Smooth muscle cell (in vitro differentiated cells): Measurements from ENCODE around the gene SCNN1G. TPM values are rescaled to one million over a fixed set of nuclear protein-coding genes. Genes with fewer than 3 reads are reported as not detected.

Source experiments
- DNase-seq: peaks from one replicate; lab custom pipeline; 2025; ENCODE audit not compliant: unreplicated experiment; lab: John Stamatoyannopoulos, UW
- H2AFZ ChIP-seq: fragments of 200-600 bp; sonication (generic); 2 replicates; pipeline ENCODE4 v1.6.0; 2016; ENCODE audit warnings: antibody characterized with exemption, low read depth, mild to moderate bottlenecking
- H3F3A ChIP-seq: fragments of 200-600 bp; sonication (generic); 2 replicates; pipeline ENCODE4 v1.6.0; 2017; ENCODE audit warnings: antibody characterized with exemption, low read depth
- H3K27ac ChIP-seq: fragments of 200-600 bp; sonication (generic); 2 replicates; pipeline ENCODE4 v1.5.1; 2016; ENCODE audit warnings: low read depth, mild to moderate bottlenecking
- H3K27me3 ChIP-seq: fragments of 200-600 bp; sonication (generic); 2 replicates; pipeline ENCODE4 v1.6.1; 2016; ENCODE audit warnings: low read depth, mild to moderate bottlenecking
- H3K36me3 ChIP-seq: fragments of 200-600 bp; sonication (generic); 2 replicates; pipeline ENCODE4 v1.5.1; 2016; ENCODE audit warnings: low read depth
- H3K4me1 ChIP-seq: fragments of 200-600 bp; sonication (generic); 2 replicates; pipeline ENCODE4 v1.5.1; 2016; ENCODE audit warnings: low read depth
- H3K4me2 ChIP-seq: fragments of 200-600 bp; sonication (generic); 2 replicates; pipeline ENCODE4 v1.6.0; 2016; ENCODE audit warnings: mild to moderate bottlenecking
- H3K4me3 ChIP-seq: fragments of 200-600 bp; sonication (generic); 2 replicates; pipeline ENCODE4 v1.5.1; 2016; ENCODE audit warnings: mild to moderate bottlenecking
- H3K79me2 ChIP-seq: fragments of 200-600 bp; sonication (generic); 2 replicates; pipeline ENCODE4 v1.6.0; 2016; ENCODE audit warnings: low read depth, mild to moderate bottlenecking
- H3K9ac ChIP-seq: fragments of 200-600 bp; sonication (generic); 2 replicates; pipeline ENCODE4 v1.6.0; 2016; ENCODE audit warnings: low read depth
- H3K9me3 ChIP-seq: fragments of 200-600 bp; sonication (generic); replicated peaks from 2 replicates; pipeline ENCODE4 v1.5.1; 2016; ENCODE audit warnings: low read depth
- H4K20me1 ChIP-seq: fragments of 200-600 bp; sonication (generic); 2 replicates; pipeline ENCODE4 v1.6.0; 2016; ENCODE audit warnings: low read depth
- WGBS: methylation state at CpG from one replicate; pipeline ENCODE4 v1.1.7; 2016; ENCODE audit warnings: low lambda C conversion rate; 5-methylcytosine and 5-hydroxymethylcytosine counted together
- polyA plus RNA-seq: library from polyadenylated mRNA; unstranded; fragments of >200 nt; fragmentation: Nextera tagmentation; extraction: Ambion mirVana; gene quantifications from 2 replicates; pipeline ENCODE4 v1.2.1, GENCODE V29; 2016
- total RNA-seq: library from RNA; depleted of rRNA; stranded (reverse); fragments of >200 nt; gene quantifications from 2 replicates; pipeline ENCODE4 v1.2.3, GENCODE V29; 2014
- TF ChIP-seq, protein P1 (sequence below): fragments of 200-600 bp; sonication (generic); IDR thresholded peaks from 2 replicates; pipeline ENCODE4 v1.5.1; 2017; ENCODE audit warnings: borderline replicate concordance, mild to moderate bottlenecking, antibody characterized with exemption; ENCODE audit not compliant: insufficient read depth, poor library complexity, severe bottlenecking

The SCNN1G gene
- total and polyA plus RNA-seq, 2 experiments from 2014 or later: not detected

DNA sequence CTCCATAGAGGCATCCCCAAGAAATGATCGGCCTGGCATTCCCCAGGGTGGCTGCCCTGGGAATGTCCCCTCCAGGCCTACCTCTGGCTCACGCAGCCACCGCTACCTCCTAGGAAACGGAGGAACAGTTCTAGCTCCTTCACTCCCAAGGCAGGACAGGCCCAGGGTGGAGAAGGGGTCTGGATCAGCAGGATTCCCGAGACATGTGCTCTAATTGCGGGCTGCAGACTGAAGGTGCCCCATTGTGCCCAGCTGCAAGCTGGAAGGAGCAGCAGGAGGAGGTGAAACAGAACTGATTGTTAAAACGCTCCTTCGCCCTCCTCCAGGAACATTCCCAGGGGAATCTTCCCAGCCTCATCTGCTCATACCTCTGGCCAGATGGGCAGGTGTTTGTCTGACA, 40.8 kb downstream of the SCNN1G start:
- Histone ChIP-seq H3K9ac (no peak overlapping the region), H3F3A (no peaks in the 10 kb centered on the region), H3K4me2 (no peak overlapping the region), H3K9me3 (no peaks in the 10 kb centered on the region), H3K27ac (no peak overlapping the region), H2AFZ (no peak overlapping the region), H3K4me1 (no peaks in the 10 kb centered on the region), H3K36me3 (no peaks in the 10 kb centered on the region), H4K20me1 (no peaks in the 10 kb centered on the region), H3K79me2 (no peaks in the 10 kb centered on the region), H3K27me3 (no peaks in the 10 kb centered on the region), H3K4me3 (no peak overlapping the region)
- DNase-seq: no peak
- WGBS: 72% methylated on average over 8 of the region's 8 CpGs
- TF ChIP-seq, protein P1, sequence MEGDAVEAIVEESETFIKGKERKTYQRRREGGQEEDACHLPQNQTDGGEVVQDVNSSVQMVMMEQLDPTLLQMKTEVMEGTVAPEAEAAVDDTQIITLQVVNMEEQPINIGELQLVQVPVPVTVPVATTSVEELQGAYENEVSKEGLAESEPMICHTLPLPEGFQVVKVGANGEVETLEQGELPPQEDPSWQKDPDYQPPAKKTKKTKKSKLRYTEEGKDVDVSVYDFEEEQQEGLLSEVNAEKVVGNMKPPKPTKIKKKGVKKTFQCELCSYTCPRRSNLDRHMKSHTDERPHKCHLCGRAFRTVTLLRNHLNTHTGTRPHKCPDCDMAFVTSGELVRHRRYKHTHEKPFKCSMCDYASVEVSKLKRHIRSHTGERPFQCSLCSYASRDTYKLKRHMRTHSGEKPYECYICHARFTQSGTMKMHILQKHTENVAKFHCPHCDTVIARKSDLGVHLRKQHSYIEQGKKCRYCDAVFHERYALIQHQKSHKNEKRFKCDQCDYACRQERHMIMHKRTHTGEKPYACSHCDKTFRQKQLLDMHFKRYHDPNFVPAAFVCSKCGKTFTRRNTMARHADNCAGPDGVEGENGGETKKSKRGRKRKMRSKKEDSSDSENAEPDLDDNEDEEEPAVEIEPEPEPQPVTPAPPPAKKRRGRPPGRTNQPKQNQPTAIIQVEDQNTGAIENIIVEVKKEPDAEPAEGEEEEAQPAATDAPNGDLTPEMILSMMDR: no peak

DNA sequence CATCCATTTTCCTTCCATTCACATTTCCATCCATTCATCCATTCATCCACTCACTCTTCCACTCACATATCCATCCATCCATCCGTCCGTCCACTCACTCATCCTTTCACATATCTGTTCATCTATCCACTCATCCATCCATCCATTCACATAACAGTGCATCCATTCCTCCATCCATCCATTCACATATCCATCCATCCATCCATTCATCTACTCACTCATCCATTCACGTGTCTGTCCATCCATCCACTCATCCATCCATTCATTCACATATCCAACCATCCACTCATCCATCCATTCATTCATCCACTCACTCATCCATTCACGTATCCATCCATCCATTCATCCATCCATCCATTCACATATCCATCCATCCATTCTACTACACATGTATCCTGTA, 42.6 kb downstream of the SCNN1G start:
- H2AFZ ChIP-seq: no peak overlapping the region
- H3K79me2 ChIP-seq: no peaks in the 10 kb centered on the region
- DNase-seq: no peak
- no peak overlapping the region for H3K27ac ChIP-seq
- no peak overlapping the region for H3K4me2 ChIP-seq
- H3K27me3 ChIP-seq: no peaks in the 10 kb centered on the region
- no peaks in the 10 kb centered on the region for H3K4me1 ChIP-seq
- H3F3A ChIP-seq: no peaks in the 10 kb centered on the region
- no peak overlapping the region for H3K4me3 ChIP-seq
- no peaks in the 10 kb centered on the region for H3K36me3 ChIP-seq
- TF ChIP-seq, protein P1: no peak
- H3K9ac ChIP-seq: no peak overlapping the region
- WGBS: 74% methylated on average over 4 of the region's 4 CpGs
- no peaks in the 10 kb centered on the region for H4K20me1 ChIP-seq
- H3K9me3 ChIP-seq: no peaks in the 10 kb centered on the region

- Histone ChIP-seq H4K20me1 (no peaks in the 10 kb centered on the region), H3K27ac (no peak overlapping the region), H3K9me3 (no peaks in the 10 kb centered on the region), H3F3A (no peaks in the 10 kb centered on the region), H3K4me1 (no peaks in the 10 kb centered on the region), H3K79me2 (no peaks in the 10 kb centered on the region), H3K27me3 (no peaks in the 10 kb centered on the region), H3K36me3 (no peaks in the 10 kb centered on the region), H3K9ac (no peak overlapping the region), H2AFZ (no peak overlapping the region), H3K4me2 (no peak overlapping the region), H3K4me3 (no peak overlapping the region)
- TF ChIP-seq, protein P1: no peak
- DNase-seq: no peak
Observed at GRCh38 chr16:23225634-23226033, 43.1 kb downstream of the SCNN1G start.

DNA sequence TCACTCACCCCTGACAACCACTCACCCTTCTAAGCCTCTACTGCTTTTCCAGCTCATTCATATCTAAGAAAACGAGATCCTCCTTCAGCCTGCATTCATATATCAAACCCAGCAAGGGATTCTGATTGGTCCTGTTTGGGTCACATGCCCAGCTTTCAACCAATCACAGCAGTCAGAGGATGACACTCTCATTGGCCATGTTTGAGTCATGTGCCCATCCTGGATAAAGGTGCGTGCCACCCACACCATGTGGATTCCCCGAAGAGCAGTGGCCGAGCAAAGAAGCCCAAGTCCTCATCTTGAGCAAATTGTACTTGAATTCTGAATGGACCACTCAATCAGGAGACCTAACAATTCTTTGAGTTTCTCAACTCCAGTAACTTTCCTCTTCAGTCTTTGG, 45.0 kb downstream of the SCNN1G start:
- no peak overlapping the region for H2AFZ ChIP-seq
- WGBS: 75% methylated on average over 4 of the region's 4 CpGs
- TF ChIP-seq, protein P1: no peak
- H3K4me3 ChIP-seq: no peak overlapping the region
- no peaks in the 10 kb centered on the region for H4K20me1 ChIP-seq
- H3K27me3 ChIP-seq: no peaks in the 10 kb centered on the region
- H3F3A ChIP-seq: no peaks in the 10 kb centered on the region
- no peaks in the 10 kb centered on the region for H3K9me3 ChIP-seq
- H3K4me2 ChIP-seq: no peak overlapping the region
- H3K79me2 ChIP-seq: no peaks in the 10 kb centered on the region
- no peak overlapping the region for H3K9ac ChIP-seq
- DNase-seq: no peak
- H3K36me3 ChIP-seq: no peaks in the 10 kb centered on the region
- H3K27ac ChIP-seq: no peak overlapping the region
- no peaks in the 10 kb centered on the region for H3K4me1 ChIP-seq
